ENCODE results near the gene PRSS56.

Gene PRSS56

GRCh38 chr2:232574674-232575403, 54.7 kb downstream of the PRSS56 start:
- DNase-seq = no peak

Measured in 8988T (cell line).